HEK293 (cell line): ENCODE results near the gene ZCCHC9.

Experiments
- BCL11A ChIP-seq: fragments of 450-650 bp; formaldehyde crosslinking; IDR thresholded peaks from 2 replicates; pipeline ENCODE4 v1.5.1; 2016; ENCODE audit warnings: low read depth, missing biosample characterization, missing genetic modification characterization
- EGR2 ChIP-seq: fragments of 450-650 bp; formaldehyde crosslinking; IDR thresholded peaks from 2 replicates; pipeline ENCODE4 v1.5.1; 2016; ENCODE audit warnings: low read depth, missing biosample characterization, missing genetic modification characterization
- GLI4 ChIP-seq: fragments of 450-650 bp; formaldehyde crosslinking; IDR thresholded peaks from 2 replicates; pipeline ENCODE4 v1.5.1; 2016; ENCODE audit warnings: missing biosample characterization, missing genetic modification characterization
- KLF7 ChIP-seq: fragments of 450-650 bp; formaldehyde crosslinking; IDR thresholded peaks from 2 replicates; pipeline ENCODE4 v1.5.1; 2016; ENCODE audit warnings: missing biosample characterization, missing genetic modification characterization, borderline replicate concordance
- MEIS1 ChIP-seq: sonication (generic); formaldehyde crosslinking; IDR thresholded peaks from 2 replicates; pipeline ENCODE4 v1.8.1; 2022; ENCODE audit warnings: missing genetic modification reagents, mild to moderate bottlenecking, borderline replicate concordance
- MZF1 ChIP-seq: fragments of 450-650 bp; formaldehyde crosslinking; IDR thresholded peaks from 2 replicates; pipeline ENCODE4 v1.5.1; 2017; ENCODE audit warnings: missing biosample characterization, missing genetic modification characterization, borderline replicate concordance
- OVOL3 ChIP-seq: fragments of 450-650 bp; formaldehyde crosslinking; IDR thresholded peaks from 2 replicates; pipeline ENCODE4 v1.5.1; 2016; ENCODE audit warnings: missing biosample characterization, missing genetic modification characterization
- PRDM1 ChIP-seq: fragments of 450-650 bp; formaldehyde crosslinking; IDR thresholded peaks from 2 replicates; pipeline ENCODE4; 2016; ENCODE audit warnings: missing biosample characterization, missing genetic modification characterization
- YY1 ChIP-seq: fragments of 450-650 bp; formaldehyde crosslinking; IDR thresholded peaks from 2 replicates; pipeline ENCODE4 v1.5.1; 2018; ENCODE audit warnings: missing biosample characterization, missing genetic modification characterization
- YY2 ChIP-seq: fragments of 450-650 bp; formaldehyde crosslinking; IDR thresholded peaks from 2 replicates; pipeline ENCODE4 v1.5.1; 2016; ENCODE audit warnings: missing biosample characterization, missing genetic modification characterization
- ZBTB17 ChIP-seq: fragments of 450-650 bp; formaldehyde crosslinking; IDR thresholded peaks from 2 replicates; pipeline ENCODE4 v1.5.1; 2016; ENCODE audit warnings: missing biosample characterization, missing genetic modification characterization
- ZBTB20 ChIP-seq: fragments of 450-650 bp; formaldehyde crosslinking; IDR thresholded peaks from 2 replicates; pipeline ENCODE4 v1.5.1; 2016; ENCODE audit warnings: missing biosample characterization, missing genetic modification characterization
- ZBTB8A ChIP-seq: fragments of 450-650 bp; formaldehyde crosslinking; IDR thresholded peaks from 2 replicates; pipeline ENCODE4 v1.5.1; 2016; ENCODE audit warnings: missing biosample characterization, missing genetic modification characterization
- ZFP3 ChIP-seq: fragments of 450-650 bp; formaldehyde crosslinking; IDR thresholded peaks from 2 replicates; pipeline ENCODE4 v1.5.1; 2016; ENCODE audit warnings: low read depth, missing biosample characterization, missing genetic modification characterization
- ZNF2 ChIP-seq: fragments of 450-650 bp; formaldehyde crosslinking; IDR thresholded peaks from 2 replicates; pipeline ENCODE4 v1.5.1; 2016; ENCODE audit warnings: missing biosample characterization, missing genetic modification characterization
- ZNF280C ChIP-seq: fragments of 450-650 bp; formaldehyde crosslinking; IDR thresholded peaks from 2 replicates; pipeline ENCODE4 v1.5.1; 2016; ENCODE audit warnings: missing biosample characterization, missing genetic modification characterization
- ZNF391 ChIP-seq: fragments of 450-650 bp; formaldehyde crosslinking; IDR thresholded peaks from 2 replicates; pipeline ENCODE4 v1.5.1; 2016; ENCODE audit warnings: low read depth, missing biosample characterization, missing genetic modification characterization, borderline replicate concordance
- ZNF473 ChIP-seq: fragments of 450-650 bp; formaldehyde crosslinking; IDR thresholded peaks from 2 replicates; pipeline ENCODE4 v1.5.1; 2017; ENCODE audit warnings: missing biosample characterization, missing genetic modification characterization
- ZNF510 ChIP-seq: fragments of 450-650 bp; formaldehyde crosslinking; IDR thresholded peaks from 2 replicates; pipeline ENCODE4 v1.5.1; 2018; ENCODE audit warnings: mild to moderate bottlenecking, missing genetic modification characterization, missing biosample characterization; ENCODE audit not compliant: insufficient replicate concordance
- ZNF660 ChIP-seq: fragments of 450-650 bp; IDR thresholded peaks from 2 replicates; pipeline ENCODE4 v1.5.1; 2018; ENCODE audit warnings: missing biosample characterization, mild to moderate bottlenecking, missing genetic modification characterization
- ZNF664 ChIP-seq: fragments of 450-650 bp; formaldehyde crosslinking; IDR thresholded peaks from 2 replicates; pipeline ENCODE4 v1.5.1; 2016; ENCODE audit warnings: missing biosample characterization, missing genetic modification characterization
- ZNF707 ChIP-seq: fragments of 450-650 bp; formaldehyde crosslinking; IDR thresholded peaks from 2 replicates; pipeline ENCODE4 v1.5.1; 2016; ENCODE audit warnings: missing biosample characterization, missing genetic modification characterization
- ZSCAN18 ChIP-seq: fragments of 450-650 bp; formaldehyde crosslinking; IDR thresholded peaks from 2 replicates; pipeline ENCODE4 v1.5.1; 2016; ENCODE audit warnings: missing biosample characterization, missing genetic modification characterization
- ZSCAN23 ChIP-seq: fragments of 450-650 bp; formaldehyde crosslinking; IDR thresholded peaks from 2 replicates; pipeline ENCODE4 v1.5.1; 2016; ENCODE audit warnings: missing biosample characterization, missing genetic modification characterization
- ZSCAN5A ChIP-seq: fragments of 450-650 bp; formaldehyde crosslinking; IDR thresholded peaks from 2 replicates; pipeline ENCODE4 v1.5.1; 2016; ENCODE audit warnings: missing biosample characterization, missing genetic modification characterization
- TF ChIP-seq, protein P1 (sequence below): fragments of 450-650 bp; formaldehyde crosslinking; IDR thresholded peaks from 2 replicates; pipeline ENCODE4 v1.5.1; 2017; ENCODE audit warnings: missing biosample characterization, missing genetic modification characterization
- TF ChIP-seq, protein P2 (sequence below): fragments of 450-650 bp; formaldehyde crosslinking; IDR thresholded peaks from 2 replicates; pipeline ENCODE4 v1.5.1; 2016; ENCODE audit warnings: missing biosample characterization, missing genetic modification characterization
- TF ChIP-seq, protein P3 (sequence below): fragments of 450-650 bp; formaldehyde crosslinking; IDR thresholded peaks from 2 replicates; pipeline ENCODE4 v1.5.1; 2016; ENCODE audit warnings: missing biosample characterization, missing genetic modification characterization
- TF ChIP-seq, protein P4 (sequence below): fragments of 450-650 bp; formaldehyde crosslinking; IDR thresholded peaks from 2 replicates; pipeline ENCODE4 v1.5.1; 2016; ENCODE audit warnings: missing biosample characterization, missing genetic modification characterization

ZCCHC9 gene

DNA sequence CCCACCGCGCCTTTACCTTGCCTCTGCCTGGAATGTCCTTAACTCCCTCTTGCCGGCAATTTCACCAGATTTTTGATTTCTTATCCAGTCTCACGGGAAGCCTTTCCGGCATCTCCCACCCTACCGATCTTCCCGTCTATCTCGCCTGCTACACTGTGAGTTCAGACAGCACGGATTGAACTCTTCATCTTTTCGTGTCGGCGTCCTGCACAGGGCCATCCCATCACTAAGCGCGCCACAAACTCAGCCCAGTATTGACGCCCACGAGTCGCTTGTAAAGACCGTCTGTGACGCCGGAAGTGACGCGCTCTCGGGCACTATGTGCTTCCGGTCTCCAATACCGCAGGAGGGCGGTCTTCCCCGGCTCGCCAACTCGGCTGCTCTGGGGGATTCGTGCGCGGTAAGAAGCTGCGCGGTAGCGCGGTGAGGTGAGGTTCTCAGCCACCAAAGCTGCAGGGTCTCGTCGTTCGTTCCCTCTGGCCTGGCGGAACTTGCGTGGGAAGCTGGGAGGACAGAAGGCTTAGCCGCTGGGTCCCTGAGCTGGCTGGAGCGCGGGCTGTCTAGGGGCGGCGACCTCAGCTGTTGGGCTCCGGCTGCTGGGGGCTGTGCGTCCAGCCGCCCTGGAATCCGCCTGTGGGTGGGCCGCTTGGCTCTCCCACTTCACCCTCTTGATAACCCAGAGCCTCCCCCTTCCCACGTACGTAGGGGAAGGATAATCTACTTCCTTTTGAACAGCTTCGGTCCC is at the start of gene ZCCHC9 (continued):
- TF ChIP-seq, protein P1, sequence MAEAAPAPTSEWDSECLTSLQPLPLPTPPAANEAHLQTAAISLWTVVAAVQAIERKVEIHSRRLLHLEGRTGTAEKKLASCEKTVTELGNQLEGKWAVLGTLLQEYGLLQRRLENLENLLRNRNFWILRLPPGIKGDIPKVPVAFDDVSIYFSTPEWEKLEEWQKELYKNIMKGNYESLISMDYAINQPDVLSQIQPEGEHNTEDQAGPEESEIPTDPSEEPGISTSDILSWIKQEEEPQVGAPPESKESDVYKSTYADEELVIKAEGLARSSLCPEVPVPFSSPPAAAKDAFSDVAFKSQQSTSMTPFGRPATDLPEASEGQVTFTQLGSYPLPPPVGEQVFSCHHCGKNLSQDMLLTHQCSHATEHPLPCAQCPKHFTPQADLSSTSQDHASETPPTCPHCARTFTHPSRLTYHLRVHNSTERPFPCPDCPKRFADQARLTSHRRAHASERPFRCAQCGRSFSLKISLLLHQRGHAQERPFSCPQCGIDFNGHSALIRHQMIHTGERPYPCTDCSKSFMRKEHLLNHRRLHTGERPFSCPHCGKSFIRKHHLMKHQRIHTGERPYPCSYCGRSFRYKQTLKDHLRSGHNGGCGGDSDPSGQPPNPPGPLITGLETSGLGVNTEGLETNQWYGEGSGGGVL (tag by site-specific recombination) = no peak; the same call in 1 of the 2 replicates
- TF ChIP-seq ZNF660 (tag by site-specific recombination) (peak; percentile 70), ZBTB17 (tag by site-specific recombination) (peak; percentile 99), ZNF391 (peak; percentile 96; the same call in 1 of the 2 replicates), PRDM1 (tag by site-specific recombination) (no peak), ZBTB20 (tag by site-specific recombination) (peak; percentile 70; the same call in 1 of the 2 replicates), OVOL3 (tag by site-specific recombination) (no peak), ZNF280C (tag by site-specific recombination) (no peak), EGR2 (tag by site-specific recombination) (peak; percentile 87), MZF1 (tag by site-specific recombination) (0 out of 2 replicates have a peak, but pooled peaks have one; percentile 25), ZBTB8A (tag by site-specific recombination) (peak; percentile 99), ZSCAN18 (tag by site-specific recombination) (no peak), YY1 (tag by site-specific recombination) (no peak; the same call in 1 of the 2 replicates), ZNF707 (tag by site-specific recombination) (no peak), GLI4 (tag by site-specific recombination) (no peak), MEIS1 (CRISPR knock-in tag) (0 out of 2 replicates have a peak, but pooled peaks have one; percentile 30), YY2 (tag by site-specific recombination) (no peak), ZNF2 (tag by site-specific recombination) (peak; percentile 91), BCL11A (tag by site-specific recombination) (no peak), ZSCAN23 (tag by site-specific recombination) (no peak), ZFP3 (tag by site-specific recombination) (no peak), ZNF510 (tag by site-specific recombination) (no peak), ZNF664 (tag by site-specific recombination) (no peak), KLF7 (tag by site-specific recombination) (peak; percentile 8; the same call in 1 of the 2 replicates), ZSCAN5A (no peak), ZNF473 (no peak)
- TF ChIP-seq, protein P2, sequence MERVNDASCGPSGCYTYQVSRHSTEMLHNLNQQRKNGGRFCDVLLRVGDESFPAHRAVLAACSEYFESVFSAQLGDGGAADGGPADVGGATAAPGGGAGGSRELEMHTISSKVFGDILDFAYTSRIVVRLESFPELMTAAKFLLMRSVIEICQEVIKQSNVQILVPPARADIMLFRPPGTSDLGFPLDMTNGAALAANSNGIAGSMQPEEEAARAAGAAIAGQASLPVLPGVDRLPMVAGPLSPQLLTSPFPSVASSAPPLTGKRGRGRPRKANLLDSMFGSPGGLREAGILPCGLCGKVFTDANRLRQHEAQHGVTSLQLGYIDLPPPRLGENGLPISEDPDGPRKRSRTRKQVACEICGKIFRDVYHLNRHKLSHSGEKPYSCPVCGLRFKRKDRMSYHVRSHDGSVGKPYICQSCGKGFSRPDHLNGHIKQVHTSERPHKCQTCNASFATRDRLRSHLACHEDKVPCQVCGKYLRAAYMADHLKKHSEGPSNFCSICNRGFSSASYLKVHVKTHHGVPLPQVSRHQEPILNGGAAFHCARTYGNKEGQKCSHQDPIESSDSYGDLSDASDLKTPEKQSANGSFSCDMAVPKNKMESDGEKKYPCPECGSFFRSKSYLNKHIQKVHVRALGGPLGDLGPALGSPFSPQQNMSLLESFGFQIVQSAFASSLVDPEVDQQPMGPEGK (tag by site-specific recombination) = 0 out of 2 replicates have a peak, but pooled peaks have one; percentile 28
- TF ChIP-seq, protein P3, sequence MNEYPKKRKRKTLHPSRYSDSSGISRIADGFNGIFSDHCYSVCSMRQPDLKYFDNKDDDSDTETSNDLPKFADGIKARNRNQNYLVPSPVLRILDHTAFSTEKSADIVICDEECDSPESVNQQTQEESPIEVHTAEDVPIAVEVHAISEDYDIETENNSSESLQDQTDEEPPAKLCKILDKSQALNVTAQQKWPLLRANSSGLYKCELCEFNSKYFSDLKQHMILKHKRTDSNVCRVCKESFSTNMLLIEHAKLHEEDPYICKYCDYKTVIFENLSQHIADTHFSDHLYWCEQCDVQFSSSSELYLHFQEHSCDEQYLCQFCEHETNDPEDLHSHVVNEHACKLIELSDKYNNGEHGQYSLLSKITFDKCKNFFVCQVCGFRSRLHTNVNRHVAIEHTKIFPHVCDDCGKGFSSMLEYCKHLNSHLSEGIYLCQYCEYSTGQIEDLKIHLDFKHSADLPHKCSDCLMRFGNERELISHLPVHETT (tag by site-specific recombination) = peak; percentile 28; the same call in 1 of the 2 replicates
- TF ChIP-seq, protein P4, sequence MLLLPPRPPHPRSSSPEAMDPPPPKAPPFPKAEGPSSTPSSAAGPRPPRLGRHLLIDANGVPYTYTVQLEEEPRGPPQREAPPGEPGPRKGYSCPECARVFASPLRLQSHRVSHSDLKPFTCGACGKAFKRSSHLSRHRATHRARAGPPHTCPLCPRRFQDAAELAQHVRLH = peak; percentile 100
